ENCODE results near the gene FKTN.

- no peak for TF ChIP-seq ZNF384 (IDR thresholded peaks at IDR 0.05)
- no peak for TF ChIP-seq PKNOX1 (IDR thresholded peaks at IDR 0.05)
- no peak for TF ChIP-seq SP1 (IDR thresholded peaks at IDR 0.05)
- no peak for TF ChIP-seq BHLHE40 (IDR thresholded peaks at IDR 0.05; ENCODE audit: borderline replicate concordance)
- TF ChIP-seq SUZ12 (IDR thresholded peaks at IDR 0.05), result no peak
- TF ChIP-seq FOXA1 (IDR thresholded peaks at IDR 0.05), result no peak
- no peak for TF ChIP-seq TARDBP (IDR thresholded peaks at IDR 0.05)
- no peak for TF ChIP-seq FOXM1 (IDR thresholded peaks at IDR 0.05; ENCODE audit: borderline replicate concordance)
These were observed 16.1 kb upstream of the FKTN start for GRCh38 chr9:105541838-105542237.

All from HEK293T (cell line).